GM13977 (cell line): Measurements from ENCODE around the gene ZCCHC17.

Experiments used
- DNase-seq: peaks from one replicate; pipeline ENCODE4 v3.0.0; 2012; ENCODE audit warnings: low spot score
- in situ Hi-C: fragments of 300-500 bp; cut with MboI; formaldehyde crosslinking; loops from one replicate; pipeline ENCODE4 v1.12.0; 2022; ENCODE audit warnings: low sequenced_read_pairs, low pct_unique_long_range_greater_than_20kb, mixed read lengths, inconsistent platforms; ENCODE audit not compliant: unreplicated experiment
- TF ChIP-seq, protein P1 (sequence below): IDR thresholded peaks from 2 replicates; pipeline ENCODE4 v1.5.1; 2012; ENCODE audit warnings: mild to moderate bottlenecking, control low read depth; ENCODE audit not compliant: insufficient read depth; ENCODE audit errors: extremely low read depth, missing control alignments

ZCCHC17 gene

GRCh38 chr1:31289021-31289420 lies 7.8 kb upstream of the ZCCHC17 start:
- DNase-seq: no peak
- in situ Hi-C loops: no loop called here
- TF ChIP-seq, protein P1, sequence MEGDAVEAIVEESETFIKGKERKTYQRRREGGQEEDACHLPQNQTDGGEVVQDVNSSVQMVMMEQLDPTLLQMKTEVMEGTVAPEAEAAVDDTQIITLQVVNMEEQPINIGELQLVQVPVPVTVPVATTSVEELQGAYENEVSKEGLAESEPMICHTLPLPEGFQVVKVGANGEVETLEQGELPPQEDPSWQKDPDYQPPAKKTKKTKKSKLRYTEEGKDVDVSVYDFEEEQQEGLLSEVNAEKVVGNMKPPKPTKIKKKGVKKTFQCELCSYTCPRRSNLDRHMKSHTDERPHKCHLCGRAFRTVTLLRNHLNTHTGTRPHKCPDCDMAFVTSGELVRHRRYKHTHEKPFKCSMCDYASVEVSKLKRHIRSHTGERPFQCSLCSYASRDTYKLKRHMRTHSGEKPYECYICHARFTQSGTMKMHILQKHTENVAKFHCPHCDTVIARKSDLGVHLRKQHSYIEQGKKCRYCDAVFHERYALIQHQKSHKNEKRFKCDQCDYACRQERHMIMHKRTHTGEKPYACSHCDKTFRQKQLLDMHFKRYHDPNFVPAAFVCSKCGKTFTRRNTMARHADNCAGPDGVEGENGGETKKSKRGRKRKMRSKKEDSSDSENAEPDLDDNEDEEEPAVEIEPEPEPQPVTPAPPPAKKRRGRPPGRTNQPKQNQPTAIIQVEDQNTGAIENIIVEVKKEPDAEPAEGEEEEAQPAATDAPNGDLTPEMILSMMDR: no peak

GRCh38 chr1:31295874-31296485 lies 852 bp upstream of the ZCCHC17 start:
- DNase-seq: no peak
- TF ChIP-seq, protein P1: no peak
- in situ Hi-C loops: no loop called here

DNA sequence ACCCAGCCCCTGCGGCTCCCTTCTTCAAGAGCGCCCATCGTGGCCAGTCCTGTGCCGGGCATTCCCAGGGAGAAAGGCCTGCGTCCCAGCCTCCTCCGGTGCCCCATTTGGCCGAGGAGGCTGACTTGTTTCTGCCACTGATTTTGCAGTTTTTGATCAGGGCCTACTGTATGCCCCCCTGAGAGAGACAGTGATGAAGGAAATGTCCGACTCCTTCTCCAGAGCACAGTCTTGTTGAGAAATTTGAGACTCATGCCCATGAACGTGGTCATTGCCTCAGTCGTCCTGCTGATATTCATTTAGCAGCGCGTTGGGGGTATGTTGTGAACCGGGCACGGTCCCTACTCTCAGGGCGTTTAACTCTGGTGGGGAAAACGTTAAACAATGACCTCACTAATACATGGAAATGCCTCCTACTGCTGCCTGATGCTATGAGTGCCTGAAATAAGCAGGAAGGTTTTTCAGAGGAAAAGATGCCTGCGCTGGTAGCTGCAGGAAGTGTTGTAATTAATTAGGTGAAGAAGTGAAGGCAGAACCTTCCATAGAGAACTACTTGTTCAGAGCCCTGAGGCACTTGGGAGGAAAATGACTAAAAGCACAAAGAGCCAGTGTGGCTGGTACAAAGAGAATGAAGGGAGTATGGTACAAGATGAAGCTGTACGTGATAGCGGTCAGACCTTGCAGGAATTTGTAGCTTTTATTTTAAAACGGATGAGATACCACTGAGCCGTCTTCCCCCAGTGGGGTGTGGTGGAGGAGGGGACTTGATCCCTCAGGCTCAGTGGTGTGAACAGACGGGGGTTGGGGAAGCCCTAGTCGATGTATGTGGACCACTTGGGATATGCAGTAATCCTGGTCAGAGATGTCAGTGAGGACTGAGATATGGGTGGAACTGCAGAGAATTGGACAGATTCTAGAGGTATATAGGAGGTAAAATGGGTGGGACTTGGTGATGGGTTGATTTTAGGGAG lies 730 bp downstream of the ZCCHC17 start:
- in situ Hi-C loops: no loop called here
- TF ChIP-seq, protein P1: no peak
- DNase-seq: no peak

DNA sequence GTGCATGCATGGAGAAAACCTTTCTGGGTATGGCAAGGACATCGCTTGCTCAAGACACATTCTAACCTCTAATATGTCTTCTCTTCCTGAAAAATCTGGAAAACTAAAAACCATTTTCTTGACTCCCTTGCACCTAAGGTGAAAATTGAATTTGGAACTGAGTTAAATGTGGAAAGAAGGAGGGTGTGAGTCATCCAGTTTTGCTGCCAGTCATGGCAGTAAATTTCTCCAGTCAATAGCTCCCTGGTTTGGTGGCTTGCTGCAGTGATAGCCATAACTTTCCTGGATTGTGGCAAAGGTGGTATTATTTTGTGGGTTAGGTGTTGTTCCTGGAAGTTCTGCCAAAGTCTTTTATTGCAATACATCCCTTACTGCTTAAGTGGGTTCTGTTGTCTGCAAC lies 2.5 kb downstream of the ZCCHC17 start:
- in situ Hi-C loops: no loop called here
- no peak for DNase-seq
- TF ChIP-seq, protein P1: no peak

- TF ChIP-seq, protein P1: no peak
- no peak for DNase-seq
- in situ Hi-C loops: no loop called here
These were observed 3.4 kb downstream of the ZCCHC17 start for GRCh38 chr1:31300193-31300592.

GRCh38 chr1:31302709-31303441 lies 6.0 kb downstream of the ZCCHC17 start:
- in situ Hi-C loops: no loop called here

More at GRCh38 chr1:31302709-31303441, 6.0 kb downstream of the ZCCHC17 start:
- TF ChIP-seq, protein P1: no peak
- DNase-seq: no peak
